GM18517 (cell line): ENCODE data around the gene TOX2.

ENCODE experiments used
- ATAC-seq: cut with Tn5 transposase; IDR thresholded peaks from one replicate; pipeline ENCODE4 v1.9.1; 2021; ENCODE audit warnings: mild to moderate bottlenecking, moderate library complexity; ENCODE audit not compliant: unreplicated experiment

The TOX2 gene

GRCh38 chr20:43974695-43975094, 60.0 kb downstream of the TOX2 start:
- ATAC-seq: no peak

- ATAC-seq: no peak
Observed at GRCh38 chr20:43975096-43975768, 60.6 kb downstream of the TOX2 start.

GRCh38 chr20:43976547-43976946, 61.9 kb downstream of the TOX2 start:
- no peak for ATAC-seq

GRCh38 chr20:43977252-43977651, 62.6 kb downstream of the TOX2 start:
- ATAC-seq: no peak

- no peak for ATAC-seq
Observed at GRCh38 chr20:43977962-43978361, 63.3 kb downstream of the TOX2 start.

GRCh38 chr20:43979576-43980105, 65.0 kb downstream of the TOX2 start:
- ATAC-seq: no peak

- ATAC-seq: no peak
Observed at GRCh38 chr20:43981540-43981939, 66.9 kb downstream of the TOX2 start.

GRCh38 chr20:43982016-43982415, 67.4 kb downstream of the TOX2 start:
- ATAC-seq: no peak

- no peak for ATAC-seq
Observed at GRCh38 chr20:43982886-43983285, 68.2 kb downstream of the TOX2 start.

GRCh38 chr20:43983359-43983758, 68.7 kb downstream of the TOX2 start:
- no peak for ATAC-seq

- no peak for ATAC-seq
Observed at GRCh38 chr20:43983904-43984361, 69.3 kb downstream of the TOX2 start.

- ATAC-seq: no peak
Observed at GRCh38 chr20:43984587-43984986, 69.9 kb downstream of the TOX2 start.

GRCh38 chr20:43985121-43985520, 70.5 kb downstream of the TOX2 start:
- ATAC-seq: no peak

- ATAC-seq: no peak
Observed at GRCh38 chr20:43985608-43986316, 71.1 kb downstream of the TOX2 start.

- no peak for ATAC-seq
Observed at GRCh38 chr20:43987018-43987417, 72.4 kb downstream of the TOX2 start.

GRCh38 chr20:43987531-43987930, 72.9 kb downstream of the TOX2 start:
- ATAC-seq: no peak

- ATAC-seq: no peak
Observed at GRCh38 chr20:43988451-43988850, 73.8 kb downstream of the TOX2 start.

GRCh38 chr20:43988867-43989266, 74.2 kb downstream of the TOX2 start:
- no peak for ATAC-seq

GRCh38 chr20:43991261-43991660, 76.6 kb downstream of the TOX2 start:
- no peak for ATAC-seq

GRCh38 chr20:43991982-43992381, 77.3 kb downstream of the TOX2 start:
- ATAC-seq: no peak

GRCh38 chr20:43992885-43993284, 78.2 kb downstream of the TOX2 start:
- ATAC-seq: no peak

- ATAC-seq: no peak
Observed at GRCh38 chr20:43993560-43993959, 78.9 kb downstream of the TOX2 start.
